ENCODE data around the gene ATL2.
A peak's percentile ranks its signal among the peaks of the same experiment; 100 is the strongest.

Gene ATL2

DNA sequence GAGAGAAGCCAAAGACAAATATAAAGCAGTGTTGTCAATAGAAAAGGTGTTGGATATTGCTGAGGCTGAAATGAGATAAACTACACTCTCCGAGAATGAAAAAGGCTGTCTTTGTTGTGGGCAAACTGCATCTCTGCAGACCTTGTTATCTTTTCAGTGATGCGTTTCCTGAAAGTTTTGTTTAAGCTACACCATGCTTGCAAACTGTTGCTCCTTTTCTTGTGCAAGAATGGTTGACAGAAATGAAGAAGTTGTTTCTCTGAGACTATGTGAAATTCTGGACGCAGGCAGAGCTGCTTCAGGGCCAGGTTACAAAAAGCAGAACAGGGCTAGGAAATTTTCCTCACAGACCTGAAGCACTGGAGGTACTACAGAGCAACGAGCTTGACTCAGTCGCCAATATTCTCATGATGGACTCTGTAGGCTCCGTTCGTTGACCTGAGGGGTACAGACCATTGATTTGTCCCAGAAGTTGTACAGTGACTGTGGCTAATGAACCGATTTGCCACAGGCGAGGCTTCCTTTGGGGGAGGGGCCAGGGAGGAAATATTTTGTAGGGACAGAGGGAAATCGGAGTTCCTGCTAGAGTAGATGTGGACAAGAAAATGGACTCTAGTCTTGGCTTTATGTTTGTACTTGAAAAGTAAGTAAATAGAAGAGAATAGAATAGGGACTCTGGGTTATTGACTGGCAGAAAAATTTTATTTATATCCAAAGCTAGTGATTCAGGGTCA lies 3.5 kb upstream of the ATL2 start:
- no peak for ATAC-seq (ENCODE audit: low read depth)
- no peaks in the 10 kb centered on the region for H3K36me3 Mint-ChIP-seq
- no peaks in the 10 kb centered on the region for H3K27me3 Mint-ChIP-seq
- H3K27ac Mint-ChIP-seq, result no peak overlapping the region
- no peak for DNase-seq (ENCODE audit: low spot score in 2 of 2)
- peaks cover 20% of the 10 kb centered on the region for H3K4me1 Mint-ChIP-seq
- H3K4me3 Mint-ChIP-seq, result no peak overlapping the region
- H3K9me3 Mint-ChIP-seq, result no peaks in the 10 kb centered on the region

DNA sequence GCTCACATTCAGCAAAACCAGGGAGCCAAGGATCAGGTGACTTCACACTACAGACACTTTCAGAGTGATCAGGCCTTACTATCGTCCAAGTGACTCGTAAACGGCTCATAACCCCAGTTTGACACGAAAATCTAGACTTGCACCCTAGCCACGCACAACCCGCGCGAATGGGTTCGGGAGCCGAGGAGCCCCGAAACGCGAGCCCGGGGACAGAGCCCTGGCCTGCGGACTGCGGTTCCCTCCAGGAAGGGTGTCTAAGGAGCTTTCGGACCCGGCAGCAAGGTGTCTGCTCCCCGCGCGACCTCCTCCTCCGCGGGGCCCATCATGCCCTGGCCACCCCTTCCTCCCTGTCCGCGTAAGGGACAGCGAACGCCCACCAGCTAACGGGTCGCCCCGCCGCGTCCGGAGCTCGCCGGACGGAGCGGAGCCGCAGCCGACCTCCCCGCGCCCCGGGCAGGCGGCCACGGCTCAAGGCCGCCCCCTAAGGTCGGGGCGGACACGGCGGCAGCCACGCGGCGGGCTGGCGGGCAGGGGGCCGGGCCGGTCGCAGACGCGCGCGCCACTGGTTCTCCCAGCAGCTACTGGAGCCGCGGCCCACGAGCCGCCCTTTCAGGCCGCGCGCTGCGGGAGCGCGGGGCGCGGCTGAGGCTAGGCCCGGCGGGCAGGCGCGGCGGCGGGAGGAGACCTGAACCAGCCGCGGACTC lies 575 bp downstream of the ATL2 start:
- Mint-ChIP-seq H3K4me3 (peak overlapping the region; percentile 94), H3K4me1 (peaks cover 40% of the 10 kb centered on the region), H3K9me3 (no peaks in the 10 kb centered on the region), H3K27me3 (no peaks in the 10 kb centered on the region), H3K27ac (peak overlapping the region; percentile 91), H3K36me3 (no peaks in the 10 kb centered on the region)
- ATAC-seq (ENCODE audit: low read depth) (peak; percentile 70), DNase-seq (ENCODE audit: low spot score in 2 of 2) (peak; percentile 63 to 77)

DNA sequence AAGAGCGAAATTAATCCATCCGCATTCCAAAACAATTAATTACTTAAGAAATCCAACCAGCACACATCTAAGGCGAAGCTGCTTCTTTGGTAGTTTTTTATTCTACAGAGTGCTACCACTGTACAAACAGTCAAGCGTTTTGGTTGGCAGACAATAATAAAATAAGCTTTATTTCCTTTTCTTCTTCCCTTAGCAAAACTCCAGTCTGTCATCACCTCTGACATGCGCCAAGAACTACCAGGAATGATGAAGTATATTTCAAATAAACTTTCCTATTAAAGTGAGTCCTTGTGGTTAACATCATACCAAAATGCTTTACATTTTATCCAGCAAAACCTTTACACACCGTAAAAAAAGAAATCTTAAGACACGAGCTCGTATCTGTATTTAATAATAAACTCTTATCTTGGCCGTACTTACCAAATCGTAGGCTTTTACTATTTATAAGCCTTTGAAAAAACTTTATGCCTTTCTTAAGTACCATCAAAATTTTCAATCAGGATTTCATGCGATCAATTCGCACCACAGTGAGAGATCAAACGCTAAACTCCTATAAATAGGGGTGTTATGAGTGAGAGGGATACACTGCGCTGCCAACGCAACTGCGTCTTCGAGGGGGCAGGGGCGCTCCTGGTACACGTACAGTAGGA lies 1.3 kb downstream of the ATL2 start:
- peak overlapping the region; percentile 91 for H3K27ac Mint-ChIP-seq
- no peaks in the 10 kb centered on the region for H3K27me3 Mint-ChIP-seq
- peak overlapping the region; percentile 93 for H3K4me3 Mint-ChIP-seq
- no peak for ATAC-seq (ENCODE audit: low read depth)
- no peaks in the 10 kb centered on the region for H3K36me3 Mint-ChIP-seq
- no peak for DNase-seq (ENCODE audit: low spot score in 2 of 2)
- peaks cover 40% of the 10 kb centered on the region for H3K4me1 Mint-ChIP-seq
- no peaks in the 10 kb centered on the region for H3K9me3 Mint-ChIP-seq

DNA sequence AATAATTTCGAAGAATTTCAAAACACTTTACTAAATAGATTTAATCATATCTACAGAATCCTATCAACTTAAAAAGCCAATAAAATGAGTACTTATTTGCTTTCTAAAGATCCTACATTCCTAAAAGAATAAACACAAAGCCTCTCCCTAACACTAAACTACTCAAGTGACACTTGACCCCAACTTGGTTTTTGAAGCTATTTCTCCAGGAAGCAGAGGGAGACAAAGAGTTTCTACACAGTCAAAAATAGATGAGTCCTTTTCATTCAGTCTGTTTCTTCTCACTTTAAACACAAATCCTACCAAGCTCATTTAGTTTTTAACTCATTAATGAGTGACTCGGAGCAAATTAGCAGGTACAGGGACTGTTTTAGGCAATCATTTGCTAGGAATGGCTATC lies 2.1 kb downstream of the ATL2 start:
- Mint-ChIP-seq H3K9me3 (no peaks in the 10 kb centered on the region), H3K27ac (no peak overlapping the region), H3K4me3 (peak overlapping the region; percentile 11), H3K36me3 (peaks cover 2% of the 10 kb centered on the region), H3K4me1 (peaks cover 35% of the 10 kb centered on the region), H3K27me3 (no peaks in the 10 kb centered on the region)
- ATAC-seq (ENCODE audit: low read depth) (no peak), DNase-seq (ENCODE audit: low spot score in 2 of 2) (no peak)

DNA sequence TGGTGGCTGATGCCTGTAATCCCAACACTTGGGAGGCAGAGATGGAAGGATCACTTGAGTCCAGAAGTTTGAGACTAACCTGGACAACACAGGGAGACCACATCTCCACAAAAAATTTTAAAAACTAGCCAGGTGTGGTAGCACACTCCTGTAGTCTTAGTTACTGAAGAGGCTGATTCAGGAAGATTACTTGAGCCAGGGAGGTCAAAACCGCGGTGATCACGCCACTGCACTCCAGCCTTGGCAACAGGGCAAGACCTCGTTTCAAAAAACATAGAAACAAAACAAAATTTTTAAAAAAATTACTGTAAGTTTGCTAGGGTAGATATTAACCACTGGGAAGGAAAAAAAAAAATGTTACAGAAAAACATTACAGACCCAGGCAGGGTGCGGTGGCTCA lies 5.8 kb downstream of the ATL2 start:
- no peak for ATAC-seq (ENCODE audit: low read depth)
- Mint-ChIP-seq H3K36me3 (peaks cover 2% of the 10 kb centered on the region), H3K4me3 (no peak overlapping the region), H3K4me1 (peaks cover 32% of the 10 kb centered on the region), H3K27me3 (no peaks in the 10 kb centered on the region), H3K27ac (no peak overlapping the region), H3K9me3 (no peaks in the 10 kb centered on the region)
- DNase-seq (ENCODE audit: low spot score in 2 of 2), result no peak

DNA sequence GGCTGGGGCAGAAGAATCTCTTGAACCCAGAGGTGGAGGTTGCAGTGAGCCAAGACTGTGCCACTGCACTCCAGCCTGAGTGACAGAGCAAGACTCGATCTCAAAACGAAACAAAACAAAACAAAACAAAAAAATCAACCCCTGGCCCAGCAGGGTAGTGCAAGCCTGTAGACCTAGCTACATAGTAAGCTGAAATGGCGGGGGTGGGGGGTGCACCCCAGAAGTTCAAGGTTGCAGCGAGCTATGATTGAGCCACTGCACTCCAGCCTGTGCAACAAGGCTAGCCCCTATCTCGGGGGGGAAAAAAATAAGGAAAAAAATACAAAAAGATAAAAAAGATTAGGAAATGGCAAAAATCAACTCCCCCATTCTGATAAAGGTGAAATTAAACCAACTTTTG lies 6.4 kb downstream of the ATL2 start:
- Mint-ChIP-seq H3K27me3 (no peaks in the 10 kb centered on the region), H3K9me3 (no peaks in the 10 kb centered on the region), H3K4me1 (peaks cover 27% of the 10 kb centered on the region), H3K27ac (no peak overlapping the region), H3K4me3 (no peak overlapping the region), H3K36me3 (peaks cover 2% of the 10 kb centered on the region)
- DNase-seq (ENCODE audit: low spot score in 2 of 2) (no peak), ATAC-seq (ENCODE audit: low read depth) (no peak)

DNA sequence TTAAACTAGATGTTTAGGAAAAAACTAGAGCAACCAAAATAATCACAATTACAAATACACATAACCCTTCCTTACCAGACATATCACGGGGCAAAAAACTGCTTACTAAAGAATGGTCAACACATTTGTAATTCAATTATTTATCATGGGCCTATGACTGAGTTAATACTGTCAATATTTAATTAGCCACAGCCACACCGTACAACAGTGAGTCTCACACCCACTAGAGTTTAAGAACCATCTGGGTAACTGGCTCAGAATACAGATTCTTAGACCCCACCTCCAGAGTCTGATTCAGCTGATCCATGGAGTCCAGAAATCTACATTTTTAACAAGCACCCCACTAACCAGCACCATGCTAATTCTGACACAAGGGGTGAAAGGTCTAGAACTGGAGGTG lies 14.8 kb downstream of the ATL2 start:
- Mint-ChIP-seq H3K36me3 (peaks cover 1% of the 10 kb centered on the region), H3K9me3 (no peaks in the 10 kb centered on the region), H3K27me3 (no peaks in the 10 kb centered on the region), H3K27ac (no peak overlapping the region), H3K4me3 (no peak overlapping the region), H3K4me1 (peaks cover 13% of the 10 kb centered on the region)
- ATAC-seq (ENCODE audit: low read depth) (no peak), DNase-seq (ENCODE audit: low spot score in 2 of 2) (no peak)

DNA sequence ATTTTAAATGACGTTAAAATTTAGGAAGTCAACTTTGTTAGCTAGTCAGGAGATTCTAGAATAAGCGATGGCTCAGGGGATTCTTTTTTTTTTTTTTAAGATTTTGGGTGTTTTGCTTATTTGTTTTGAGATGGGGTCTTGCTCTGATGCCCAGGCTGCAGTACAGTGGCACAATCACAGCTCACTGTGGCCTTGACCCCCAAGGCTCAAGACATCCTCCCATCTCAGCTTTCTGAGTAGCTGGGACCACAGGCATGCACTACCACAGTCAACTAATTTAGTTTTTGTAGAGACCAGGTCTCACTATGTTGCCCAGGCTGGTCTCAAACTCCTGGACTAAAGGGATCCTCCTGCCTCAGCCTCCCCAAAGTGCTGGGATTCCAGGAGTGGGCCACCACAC lies 16.9 kb downstream of the ATL2 start:
- Mint-ChIP-seq H3K4me1 (peaks cover 11% of the 10 kb centered on the region), H3K36me3 (peaks cover 4% of the 10 kb centered on the region), H3K27ac (no peak overlapping the region), H3K27me3 (no peaks in the 10 kb centered on the region), H3K9me3 (no peaks in the 10 kb centered on the region), H3K4me3 (no peak overlapping the region)
- DNase-seq (ENCODE audit: low spot score in 2 of 2) (no peak), ATAC-seq (ENCODE audit: low read depth) (no peak)

DNA sequence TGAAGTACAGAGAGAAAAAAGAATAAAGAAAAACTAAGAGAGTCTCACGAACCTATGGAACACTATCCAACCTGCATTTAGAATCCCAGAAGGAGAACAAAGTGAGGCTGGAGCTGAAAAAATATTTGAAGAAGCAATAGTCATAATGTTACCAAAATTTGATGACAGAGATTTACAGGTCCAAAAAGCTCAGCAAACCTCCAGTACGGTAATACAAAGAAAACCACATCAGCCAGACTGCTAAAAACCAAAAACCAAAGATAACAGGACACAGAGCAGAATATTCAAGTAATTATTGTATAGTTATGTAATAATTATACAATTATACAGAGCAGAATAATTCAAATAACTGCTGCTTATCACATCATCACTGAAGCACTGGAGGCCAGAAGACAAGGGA lies 23.7 kb downstream of the ATL2 start:
- ATAC-seq (ENCODE audit: low read depth) (no peak), DNase-seq (ENCODE audit: low spot score in 2 of 2) (no peak)
- Mint-ChIP-seq H3K27ac (no peak overlapping the region), H3K9me3 (no peaks in the 10 kb centered on the region), H3K27me3 (no peaks in the 10 kb centered on the region), H3K4me3 (no peak overlapping the region), H3K36me3 (peaks cover 19% of the 10 kb centered on the region), H3K4me1 (peaks cover 15% of the 10 kb centered on the region)

DNA sequence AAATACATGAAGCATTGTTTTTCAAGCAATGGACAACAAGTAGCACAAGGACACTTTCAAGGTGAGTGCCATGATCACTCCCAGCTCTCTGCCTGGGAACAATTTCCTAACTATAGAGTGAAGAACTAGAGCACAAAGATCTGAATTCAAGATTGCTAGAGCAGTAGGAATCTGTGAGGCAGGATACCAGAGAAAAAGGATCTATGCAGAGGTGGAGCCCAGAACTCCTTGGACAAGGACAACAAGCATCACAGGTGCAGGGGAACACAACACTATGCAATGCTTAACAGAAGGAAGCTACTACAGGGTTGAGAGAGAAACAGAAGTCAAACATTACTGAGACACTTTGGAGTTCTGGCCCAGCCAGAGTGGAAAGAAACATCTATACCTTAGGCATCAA lies 24.7 kb downstream of the ATL2 start:
- no peaks in the 10 kb centered on the region for H3K27me3 Mint-ChIP-seq
- ATAC-seq (ENCODE audit: low read depth), result no peak
- H3K36me3 Mint-ChIP-seq, result peaks cover 19% of the 10 kb centered on the region
- H3K27ac Mint-ChIP-seq, result no peak overlapping the region
- no peak for DNase-seq (ENCODE audit: low spot score in 2 of 2)
- H3K9me3 Mint-ChIP-seq, result no peaks in the 10 kb centered on the region
- H3K4me3 Mint-ChIP-seq, result no peak overlapping the region
- peaks cover 15% of the 10 kb centered on the region for H3K4me1 Mint-ChIP-seq

DNA sequence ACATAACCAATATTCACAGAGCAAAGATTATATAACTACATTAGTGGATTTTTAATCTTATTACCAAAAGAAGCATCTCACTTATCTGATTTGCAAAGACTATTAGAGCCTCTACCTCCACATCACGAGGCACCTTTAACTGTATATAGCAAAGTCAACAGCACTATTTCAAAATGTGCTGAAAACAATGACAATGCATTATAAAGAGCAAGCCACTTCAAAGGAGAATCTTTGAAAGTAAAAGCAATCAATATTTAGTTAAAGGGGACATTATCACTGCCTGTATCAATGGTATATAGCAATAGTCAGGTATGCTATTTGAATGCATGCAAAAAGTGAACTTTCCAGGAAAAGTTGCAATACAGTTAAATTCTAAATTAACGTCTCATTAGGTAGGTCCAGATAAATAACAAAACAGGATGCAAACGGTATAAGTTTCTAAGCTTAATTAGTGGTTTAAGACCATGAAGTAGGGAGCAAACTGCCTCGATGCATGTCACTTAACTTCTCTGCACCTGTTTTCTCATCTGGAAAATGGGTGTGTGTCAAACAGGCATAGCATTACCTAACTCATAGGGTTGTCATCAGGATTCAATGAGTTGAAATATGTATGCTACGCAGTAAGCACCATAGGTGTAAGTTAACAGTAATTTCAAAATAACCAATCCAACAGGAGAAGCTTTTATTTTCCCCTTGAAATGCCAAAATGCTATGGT lies 31.6 kb downstream of the ATL2 start:
- no peak overlapping the region for H3K4me3 Mint-ChIP-seq
- DNase-seq (ENCODE audit: low spot score in 2 of 2), result no peak
- no peak for ATAC-seq (ENCODE audit: low read depth)
- peaks cover 24% of the 10 kb centered on the region for H3K36me3 Mint-ChIP-seq
- H3K9me3 Mint-ChIP-seq, result no peaks in the 10 kb centered on the region
- peaks cover 5% of the 10 kb centered on the region for H3K4me1 Mint-ChIP-seq
- H3K27me3 Mint-ChIP-seq, result no peaks in the 10 kb centered on the region
- no peak overlapping the region for H3K27ac Mint-ChIP-seq

DNA sequence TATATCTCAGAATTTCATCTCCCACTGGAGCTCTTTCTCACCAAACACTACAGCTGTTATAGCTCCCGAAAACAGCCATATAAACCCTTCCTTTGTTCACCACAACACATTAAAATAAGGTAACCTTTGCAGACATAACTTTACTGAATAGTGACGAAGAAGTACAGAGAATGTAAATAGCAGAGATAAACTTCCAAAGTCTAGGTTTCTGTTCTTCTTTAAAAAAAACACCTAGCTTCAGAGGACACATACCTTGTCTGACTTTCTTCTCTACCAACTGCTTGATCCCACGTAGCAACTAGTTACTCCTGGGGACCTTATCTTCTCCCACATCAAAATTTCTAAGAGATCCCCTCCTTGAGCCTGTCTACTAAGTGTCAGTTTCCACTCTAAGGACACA lies 32.3 kb downstream of the ATL2 start:
- ATAC-seq (ENCODE audit: low read depth), result no peak
- Mint-ChIP-seq H3K9me3 (no peaks in the 10 kb centered on the region), H3K27me3 (no peaks in the 10 kb centered on the region), H3K4me1 (no peaks in the 10 kb centered on the region), H3K36me3 (peaks cover 23% of the 10 kb centered on the region), H3K4me3 (no peak overlapping the region), H3K27ac (no peak overlapping the region)
- DNase-seq (ENCODE audit: low spot score in 2 of 2), result no peak

DNA sequence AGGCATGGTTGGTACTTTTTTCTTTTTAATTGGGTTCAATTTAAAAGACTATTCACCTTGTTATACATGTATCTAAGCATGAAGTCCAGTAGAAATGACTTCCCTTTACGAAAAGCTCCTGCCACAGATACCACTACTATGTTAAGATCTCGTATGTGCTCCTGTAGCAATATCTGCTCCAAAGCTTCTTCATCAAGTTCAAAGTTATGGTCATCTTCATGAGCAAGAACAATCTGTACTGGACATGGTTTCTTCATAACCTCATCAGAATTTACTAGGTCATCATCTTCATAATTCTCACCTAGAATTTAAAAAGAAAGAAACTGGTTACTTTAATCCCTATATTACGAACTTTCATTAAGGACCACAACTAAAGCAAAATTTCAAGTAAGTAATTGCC lies 33.9 kb downstream of the ATL2 start:
- Mint-ChIP-seq H3K4me1 (no peaks in the 10 kb centered on the region), H3K9me3 (no peaks in the 10 kb centered on the region), H3K36me3 (peaks cover 28% of the 10 kb centered on the region), H3K4me3 (no peak overlapping the region), H3K27me3 (no peaks in the 10 kb centered on the region), H3K27ac (no peak overlapping the region)
- ATAC-seq (ENCODE audit: low read depth), result no peak
- DNase-seq (ENCODE audit: low spot score in 2 of 2), result no peak

DNA sequence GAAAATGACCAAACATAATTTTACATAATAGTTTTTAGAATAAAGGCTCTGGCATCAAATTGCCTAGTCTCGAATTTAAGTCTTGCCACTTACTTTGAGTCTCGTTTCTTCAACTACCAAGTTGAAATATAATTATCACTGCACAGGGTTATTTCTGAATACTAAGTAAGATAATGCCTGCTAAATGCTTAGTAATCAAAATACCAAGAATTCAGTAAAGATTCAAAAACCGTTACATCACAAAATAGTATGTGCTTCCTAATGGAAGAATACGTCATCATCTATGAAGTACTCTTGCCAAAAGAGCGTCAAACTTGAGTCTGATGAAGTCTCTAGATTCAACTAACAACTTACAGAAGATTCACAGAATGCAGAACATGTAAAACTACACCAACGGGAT lies 40.5 kb downstream of the ATL2 start:
- Mint-ChIP-seq H3K27ac (peak overlapping the region; percentile 4), H3K9me3 (no peaks in the 10 kb centered on the region), H3K36me3 (peaks cover 22% of the 10 kb centered on the region), H3K4me3 (no peak overlapping the region), H3K4me1 (no peaks in the 10 kb centered on the region), H3K27me3 (no peaks in the 10 kb centered on the region)
- DNase-seq (ENCODE audit: low spot score in 2 of 2) (no peak), ATAC-seq (ENCODE audit: low read depth) (no peak)
